Thoracic aorta (tissue), 2 donors: ENCODE results near the gene PCDH15. TPM values are rescaled to one million over a fixed set of nuclear protein-coding genes. Genes with fewer than 3 reads are reported as not detected.

ENCODE experiments used
- ATAC-seq: fragments of 150-250 bp; one replicate; pipeline ENCODE4 v1.8.0; 2017; ENCODE audit warnings: low read depth; ENCODE audit not compliant: insufficient number of reproducible peaks, low FRiP score
- DNase-seq: peaks from one replicate; pipeline ENCODE4 v3.0.0-alpha.2; 2020; ENCODE audit warnings: low spot score
- H3K27ac ChIP-seq, 2 donors: fragments of 200-600 bp; sonication (generic); 1 replicate in 1 of 2; 2 replicates in 1 of 2; pipeline ENCODE4 v1.5.1; 2016; ENCODE audit warnings: mild to moderate bottlenecking in 2 of 2, moderate library complexity in 2 of 2
- H3K27me3 ChIP-seq: fragments of 200-600 bp; sonication (generic); replicated peaks from 2 replicates; pipeline ENCODE4 v1.6.0; 2016; ENCODE audit warnings: mild to moderate bottlenecking; ENCODE audit not compliant: insufficient read depth
- H3K36me3 ChIP-seq: fragments of 200-600 bp; sonication (generic); one replicate; pipeline ENCODE4 v1.5.1; 2016
- H3K4me1 ChIP-seq, 2 donors: fragments of 200-600 bp; sonication (generic); 1 replicate in 1 of 2; 2 replicates in 1 of 2; pipeline versions ENCODE4 v1.5.1 to v1.6.0; 2016; ENCODE audit warnings: low read depth in 2 of 2, mild to moderate bottlenecking in 1 of 2; ENCODE audit not compliant: control insufficient read depth in 1 of 2
- H3K4me3 ChIP-seq: fragments of 200-600 bp; sonication (generic); 2 replicates; pipeline ENCODE4 v1.5.1; 2016; ENCODE audit warnings: mild to moderate bottlenecking
- H3K9me3 ChIP-seq: fragments of 200-600 bp; sonication (generic); 2 replicates; pipeline ENCODE4 v1.5.1; 2016
- CTCF ChIP-seq: fragments of 200-600 bp; sonication (generic); IDR thresholded peaks from one replicate; pipeline ENCODE4 v1.5.1; 2019; ENCODE audit warnings: antibody characterized with exemption
- total RNA-seq, 2 donors: library from RNA; depleted of rRNA; stranded (reverse); fragments of >200 nt; gene quantifications; one replicate each; pipeline versions ENCODE4 v1.1.0 to v1.2.3, GENCODE V29; 2016

The PCDH15 gene
- total RNA-seq, 2 donors from 2014 or later, result 0.49 to 0.95 TPM

- DNase-seq (no peak), ATAC-seq (no peak)
- H3K36me3 ChIP-seq, result no peaks in the 10 kb centered on the region
- H3K4me1 ChIP-seq, result no peaks in the 10 kb centered on the region
- no peaks in the 10 kb centered on the region for H3K27me3 ChIP-seq
- H3K4me3 ChIP-seq, result no peak overlapping the region
- no peak overlapping the region for H3K27ac ChIP-seq
- no peaks in the 10 kb centered on the region for H3K9me3 ChIP-seq
- no peak for TF ChIP-seq CTCF
Observed at GRCh38 chr10:54137396-54137795, 663.6 kb downstream of the PCDH15 start.

- no peak for ATAC-seq
- Histone ChIP-seq H3K36me3 (no peaks in the 10 kb centered on the region), H3K9me3 (no peaks in the 10 kb centered on the region), H3K27me3 (no peaks in the 10 kb centered on the region), H3K4me3 (no peak overlapping the region), H3K27ac (no peak overlapping the region), H3K4me1 (no peaks in the 10 kb centered on the region)
- no peak for DNase-seq
- no peak for TF ChIP-seq CTCF
Observed at GRCh38 chr10:54133203-54133602, 667.8 kb downstream of the PCDH15 start.

- DNase-seq (no peak), ATAC-seq (no peak)
- Histone ChIP-seq H3K9me3 (no peaks in the 10 kb centered on the region), H3K27me3 (no peaks in the 10 kb centered on the region), H3K4me3 (no peak overlapping the region), H3K27ac (no peak overlapping the region), H3K4me1 (no peaks in the 10 kb centered on the region), H3K36me3 (no peaks in the 10 kb centered on the region)
- TF ChIP-seq CTCF, result no peak
Observed at GRCh38 chr10:54131833-54132232, 669.2 kb downstream of the PCDH15 start.

- no peaks in the 10 kb centered on the region for H3K36me3 ChIP-seq
- DNase-seq (no peak), ATAC-seq (no peak)
- no peaks in the 10 kb centered on the region for H3K4me1 ChIP-seq
- no peak overlapping the region for H3K27ac ChIP-seq
- no peak for TF ChIP-seq CTCF
- H3K4me3 ChIP-seq, result no peak overlapping the region
- no peaks in the 10 kb centered on the region for H3K9me3 ChIP-seq
- H3K27me3 ChIP-seq, result no peaks in the 10 kb centered on the region
Observed at GRCh38 chr10:54130394-54130793, 670.6 kb downstream of the PCDH15 start.

GRCh38 chr10:54125098-54125747 is 675.8 kb downstream of the PCDH15 start:
- Histone ChIP-seq H3K36me3 (no peaks in the 10 kb centered on the region), H3K4me1 (no peaks in the 10 kb centered on the region), H3K27ac (no peak overlapping the region), H3K27me3 (no peaks in the 10 kb centered on the region), H3K9me3 (no peaks in the 10 kb centered on the region), H3K4me3 (no peak overlapping the region)
- DNase-seq (no peak), ATAC-seq (no peak)
- TF ChIP-seq CTCF, result no peak
